Measurements from ENCODE around the gene CCDC112.

Gene CCDC112

GRCh38 chr5:115336964-115337363, 40.5 kb upstream of the CCDC112 start:
- no peak for TF ChIP-seq EP300 (IDR thresholded peaks at IDR 0.05; ENCODE audit: borderline replicate concordance)
- TF ChIP-seq, protein P1, sequence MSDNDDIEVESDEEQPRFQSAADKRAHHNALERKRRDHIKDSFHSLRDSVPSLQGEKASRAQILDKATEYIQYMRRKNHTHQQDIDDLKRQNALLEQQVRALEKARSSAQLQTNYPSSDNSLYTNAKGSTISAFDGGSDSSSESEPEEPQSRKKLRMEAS (IDR thresholded peaks at IDR 0.05): no peak
- no peak for TF ChIP-seq CREB1 (IDR thresholded peaks at IDR 0.05; ENCODE audit: low read depth)
- TF ChIP-seq ZBTB7A (IDR thresholded peaks at IDR 0.05; ENCODE audit: low read depth): no peak
- no peak for TF ChIP-seq CEBPB (IDR thresholded peaks at IDR 0.05)
- no peak for TF ChIP-seq NFIC (IDR thresholded peaks at IDR 0.05)
- TF ChIP-seq, protein P2, sequence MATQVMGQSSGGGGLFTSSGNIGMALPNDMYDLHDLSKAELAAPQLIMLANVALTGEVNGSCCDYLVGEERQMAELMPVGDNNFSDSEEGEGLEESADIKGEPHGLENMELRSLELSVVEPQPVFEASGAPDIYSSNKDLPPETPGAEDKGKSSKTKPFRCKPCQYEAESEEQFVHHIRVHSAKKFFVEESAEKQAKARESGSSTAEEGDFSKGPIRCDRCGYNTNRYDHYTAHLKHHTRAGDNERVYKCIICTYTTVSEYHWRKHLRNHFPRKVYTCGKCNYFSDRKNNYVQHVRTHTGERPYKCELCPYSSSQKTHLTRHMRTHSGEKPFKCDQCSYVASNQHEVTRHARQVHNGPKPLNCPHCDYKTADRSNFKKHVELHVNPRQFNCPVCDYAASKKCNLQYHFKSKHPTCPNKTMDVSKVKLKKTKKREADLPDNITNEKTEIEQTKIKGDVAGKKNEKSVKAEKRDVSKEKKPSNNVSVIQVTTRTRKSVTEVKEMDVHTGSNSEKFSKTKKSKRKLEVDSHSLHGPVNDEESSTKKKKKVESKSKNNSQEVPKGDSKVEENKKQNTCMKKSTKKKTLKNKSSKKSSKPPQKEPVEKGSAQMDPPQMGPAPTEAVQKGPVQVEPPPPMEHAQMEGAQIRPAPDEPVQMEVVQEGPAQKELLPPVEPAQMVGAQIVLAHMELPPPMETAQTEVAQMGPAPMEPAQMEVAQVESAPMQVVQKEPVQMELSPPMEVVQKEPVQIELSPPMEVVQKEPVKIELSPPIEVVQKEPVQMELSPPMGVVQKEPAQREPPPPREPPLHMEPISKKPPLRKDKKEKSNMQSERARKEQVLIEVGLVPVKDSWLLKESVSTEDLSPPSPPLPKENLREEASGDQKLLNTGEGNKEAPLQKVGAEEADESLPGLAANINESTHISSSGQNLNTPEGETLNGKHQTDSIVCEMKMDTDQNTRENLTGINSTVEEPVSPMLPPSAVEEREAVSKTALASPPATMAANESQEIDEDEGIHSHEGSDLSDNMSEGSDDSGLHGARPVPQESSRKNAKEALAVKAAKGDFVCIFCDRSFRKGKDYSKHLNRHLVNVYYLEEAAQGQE (IDR thresholded peaks at IDR 0.05; ENCODE audit: low read depth): no peak
- TF ChIP-seq TEAD4 (IDR thresholded peaks at IDR 0.05): no peak
- TF ChIP-seq TCF12 (IDR thresholded peaks at IDR 0.05; ENCODE audit: low read depth): no peak
- TF ChIP-seq USF1 (IDR thresholded peaks at IDR 0.05): no peak
- no peak for TF ChIP-seq TAF1 (IDR thresholded peaks at IDR 0.05; ENCODE audit: low read depth)
- TF ChIP-seq EGR1 (IDR thresholded peaks at IDR 0.05): no peak
- TF ChIP-seq FOXM1 (IDR thresholded peaks at IDR 0.05; ENCODE audit: borderline replicate concordance, low read depth): no peak
- no peak for TF ChIP-seq RAD21 (IDR thresholded peaks at IDR 0.05; ENCODE audit: low read depth)
- no peak for TF ChIP-seq YY1 (IDR thresholded peaks at IDR 0.05; ENCODE audit: low read depth)

GRCh38 chr5:115336201-115336720, 39.8 kb upstream of the CCDC112 start:
- TF ChIP-seq YY1 (IDR thresholded peaks at IDR 0.05; ENCODE audit: low read depth) (no peak), EGR1 (IDR thresholded peaks at IDR 0.05) (no peak), TCF12 (IDR thresholded peaks at IDR 0.05; ENCODE audit: low read depth) (no peak), CEBPB (IDR thresholded peaks at IDR 0.05) (no peak), TEAD4 (IDR thresholded peaks at IDR 0.05) (no peak), CREB1 (IDR thresholded peaks at IDR 0.05; ENCODE audit: low read depth) (no peak), EP300 (IDR thresholded peaks at IDR 0.05; ENCODE audit: borderline replicate concordance) (no peak), RAD21 (IDR thresholded peaks at IDR 0.05; ENCODE audit: low read depth) (no peak), TAF1 (IDR thresholded peaks at IDR 0.05; ENCODE audit: low read depth) (no peak), ZBTB7A (IDR thresholded peaks at IDR 0.05; ENCODE audit: low read depth) (no peak), NFIC (IDR thresholded peaks at IDR 0.05) (no peak), FOXM1 (IDR thresholded peaks at IDR 0.05; ENCODE audit: borderline replicate concordance, low read depth) (no peak), USF1 (IDR thresholded peaks at IDR 0.05) (no peak)
- TF ChIP-seq, protein P2 (IDR thresholded peaks at IDR 0.05; ENCODE audit: low read depth): no peak
- TF ChIP-seq, protein P1 (IDR thresholded peaks at IDR 0.05): no peak

- TF ChIP-seq, protein P1 (IDR thresholded peaks at IDR 0.05): no peak
- TF ChIP-seq YY1 (IDR thresholded peaks at IDR 0.05; ENCODE audit: low read depth) (no peak), RAD21 (IDR thresholded peaks at IDR 0.05; ENCODE audit: low read depth) (no peak), CREB1 (IDR thresholded peaks at IDR 0.05; ENCODE audit: low read depth) (no peak), USF1 (IDR thresholded peaks at IDR 0.05) (no peak), NFIC (IDR thresholded peaks at IDR 0.05) (no peak), EGR1 (IDR thresholded peaks at IDR 0.05) (no peak), FOXM1 (IDR thresholded peaks at IDR 0.05; ENCODE audit: borderline replicate concordance, low read depth) (no peak), EP300 (IDR thresholded peaks at IDR 0.05; ENCODE audit: borderline replicate concordance) (no peak), TAF1 (IDR thresholded peaks at IDR 0.05; ENCODE audit: low read depth) (no peak), ZBTB7A (IDR thresholded peaks at IDR 0.05; ENCODE audit: low read depth) (no peak), TCF12 (IDR thresholded peaks at IDR 0.05; ENCODE audit: low read depth) (no peak), TEAD4 (IDR thresholded peaks at IDR 0.05) (no peak), CEBPB (IDR thresholded peaks at IDR 0.05) (no peak)
- TF ChIP-seq, protein P2 (IDR thresholded peaks at IDR 0.05; ENCODE audit: low read depth): no peak
These were observed 38.8 kb upstream of the CCDC112 start for GRCh38 chr5:115335301-115335700.

Measured in Ishikawa (cell line).